Globus pallidus (tissue), 1 donor: ENCODE measurements around the gene PFKM.

Experiments
- DNase-seq: peaks from one replicate; pipeline ENCODE4 v3.0.0-alpha.2; 2015; ENCODE audit warnings: low spot score

The PFKM gene

DNA sequence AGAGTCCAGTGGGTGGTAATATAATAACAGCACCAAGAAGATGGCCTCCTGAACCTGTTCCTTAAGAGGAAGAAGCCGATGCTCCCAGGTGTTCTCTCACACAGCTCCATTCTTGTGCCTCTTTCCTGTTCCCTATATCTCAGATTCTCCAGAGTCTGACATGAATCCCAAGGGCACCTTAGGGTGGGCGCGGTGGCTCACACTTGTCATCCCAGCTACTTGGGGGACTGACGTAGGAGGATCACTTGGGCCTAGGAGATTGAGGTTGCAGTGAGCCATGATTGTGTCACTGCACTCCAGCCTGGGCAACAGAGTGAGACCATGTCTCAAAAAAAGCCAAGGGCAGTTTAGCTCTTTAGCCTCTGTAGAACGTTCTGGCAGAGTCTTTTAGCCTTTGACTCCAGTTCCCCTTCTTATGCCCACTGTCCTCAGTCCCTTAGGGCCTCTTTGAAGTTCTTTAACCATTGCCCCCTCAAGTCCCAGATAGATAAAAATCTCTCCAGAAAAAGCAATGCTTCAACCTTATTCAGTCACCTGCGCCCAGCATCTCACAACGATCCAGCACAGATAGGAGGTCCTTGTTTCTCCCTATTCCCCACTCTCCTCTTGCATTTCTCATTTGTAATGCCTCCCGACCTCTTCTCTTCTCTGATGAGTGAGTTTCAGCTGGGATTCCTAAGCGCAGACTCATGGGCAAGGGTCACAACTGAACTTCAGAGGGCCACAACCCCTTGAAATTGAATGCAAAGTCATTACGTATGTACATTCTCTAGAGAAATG lies 68.9 kb downstream of the PFKM start:
- no peak for DNase-seq

- DNase-seq, result peak; percentile 70
Measured at GRCh38 chr12:48189331-48190125, 70.4 kb downstream of the PFKM start.

- DNase-seq, result no peak
Measured at GRCh38 chr12:48191096-48191495, 71.9 kb downstream of the PFKM start.

- DNase-seq, result no peak
Measured at GRCh38 chr12:48192861-48193260, 73.7 kb downstream of the PFKM start.

DNA sequence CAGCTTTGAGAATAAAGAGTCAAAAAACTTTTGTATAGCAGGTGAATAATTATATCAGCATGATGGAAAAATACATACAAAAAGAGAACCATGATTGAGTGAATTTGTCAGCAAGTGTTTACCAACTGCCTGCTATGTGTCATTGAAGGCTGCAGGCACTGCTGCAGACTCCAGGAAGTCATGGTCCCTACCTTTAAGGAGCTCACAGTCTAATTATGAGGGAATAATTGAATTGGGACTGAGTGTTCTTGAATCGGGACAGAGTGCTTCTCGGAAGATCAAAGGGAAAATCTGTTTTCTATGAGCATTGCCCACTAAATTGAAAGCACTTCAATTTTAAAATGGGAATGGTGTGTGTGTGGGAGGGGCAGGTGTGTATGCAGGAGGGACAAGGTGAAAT lies 74.5 kb downstream of the PFKM start:
- DNase-seq, result no peak

DNA sequence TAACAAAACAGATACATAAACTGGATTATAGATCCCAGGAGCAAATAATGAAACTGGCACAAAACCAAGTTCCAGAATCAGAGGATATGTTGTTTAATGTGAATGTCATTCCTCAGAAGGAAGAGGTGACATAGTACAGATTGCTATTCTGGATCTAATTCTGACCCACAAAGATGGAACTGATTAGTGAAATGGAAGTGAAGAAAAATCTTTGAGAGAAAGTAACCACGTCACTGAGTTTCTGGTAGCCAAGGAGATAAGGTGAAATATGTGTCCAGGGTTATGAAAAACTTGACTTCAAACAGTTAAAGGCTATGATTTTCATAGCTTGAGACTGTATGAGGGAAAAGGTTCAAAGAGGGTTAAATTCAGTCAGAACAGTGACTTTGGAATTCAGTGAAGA lies 75.6 kb downstream of the PFKM start:
- no peak for DNase-seq
